ENCODE data around the gene TGIF2LX.
"Not testable (repeated sequence)": the region's sequence is repeated elsewhere in the genome, so short reads cannot be mapped to it uniquely, and the experiment has no call there.

Gene TGIF2LX

GRCh38 chrX:89921665-89922064 lies at the start of gene TGIF2LX:
Gene TGIF2LX, plus strand, starts transcription at chrX:89921908. Its CDS starts 178 bp downstream, at chrX:89922086.
- DNase-seq = not testable (repeated sequence)

- DNase-seq = not testable (repeated sequence)
These were observed 728 bp downstream of the TGIF2LX start for GRCh38 chrX:89922338-89922934.

DNA sequence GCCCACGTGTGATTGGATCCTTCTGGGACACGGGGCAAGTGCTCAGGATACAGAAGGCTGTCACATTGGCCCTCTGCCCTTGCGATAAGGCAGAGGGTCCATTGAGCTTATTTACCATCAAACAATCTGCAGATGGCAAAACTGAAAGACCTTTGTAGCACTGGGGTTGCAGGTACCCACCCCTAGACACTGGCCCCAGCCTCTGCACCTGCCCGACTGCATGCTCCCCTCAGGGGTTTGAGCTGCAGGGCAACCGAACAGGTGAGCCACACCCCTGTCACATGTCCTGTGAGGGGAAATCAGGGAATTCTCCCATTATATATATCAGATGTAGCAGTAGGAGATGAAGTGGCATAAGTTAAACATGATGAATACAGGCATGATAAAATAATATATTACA lies 21.4 kb downstream of the TGIF2LX start:
- not testable (repeated sequence) for DNase-seq

GRCh38 chrX:89965588-89965987 lies 43.9 kb downstream of the TGIF2LX start:
- DNase-seq = not testable (repeated sequence)

Measured in SIG-M5 (cell line).